Keratinocyte (primary cell): ENCODE measurements around the gene CENPV. TPM values are rescaled to one million over a fixed set of nuclear protein-coding genes. Genes with fewer than 3 reads are reported as not detected.

Source experiments
- DNase-seq: peaks from one replicate; pipeline ENCODE4 v3.0.0-alpha.2; 2011; ENCODE audit warnings: low read depth, missing footprints, low spot score
- FAIRE-seq: peaks from 2 replicates; lab custom pipeline; 2011; peaks lifted over from hg19 to GRCh38; lab: Jason Lieb, UNC
- H2AFZ ChIP-seq: 2 replicates; pipeline ENCODE4 v1.6.0; 2012; ENCODE audit warnings: low read length, control low read depth, inconsistent platforms; ENCODE audit not compliant: control insufficient read depth
- H3K27ac ChIP-seq: 2 replicates; pipeline ENCODE4 v1.5.1; 2011; ENCODE audit warnings: low read length; ENCODE audit not compliant: control insufficient read depth, insufficient read depth
- H3K27me3 ChIP-seq: 3 replicates; pipeline ENCODE4 v1.6.0; 2011; ENCODE audit warnings: low read length; ENCODE audit not compliant: control insufficient read depth, insufficient read depth; ENCODE audit errors: extremely low read depth
- H3K36me3 ChIP-seq, 2 experiments: 2 replicates in 1 of 2; 3 replicates in 1 of 2; pipeline ENCODE4 v1.5.1; 2011; ENCODE audit warnings: low read length in 2 of 2, mild to moderate bottlenecking in 1 of 2; ENCODE audit not compliant: control insufficient read depth in 2 of 2, insufficient read depth in 2 of 2; ENCODE audit errors: extremely low read depth in 1 of 2
- H3K4me1 ChIP-seq: 3 replicates; pipeline ENCODE4 v1.5.1; 2011; ENCODE audit warnings: low read length; ENCODE audit not compliant: control insufficient read depth, insufficient read depth; ENCODE audit errors: extremely low read depth
- H3K4me2 ChIP-seq: 3 replicates; pipeline ENCODE4 v1.6.0; 2011; ENCODE audit warnings: low read depth, low read length; ENCODE audit not compliant: control insufficient read depth, insufficient read depth; ENCODE audit errors: extremely low read depth
- H3K4me3 ChIP-seq, 3 experiments: fragments of 200-600 bp in 1 of 3; sonication (generic) in 1 of 3; 2 replicates in 2 of 3; 3 replicates in 1 of 3; pipeline ENCODE4 v1.5.1; 2011 to 2016; ENCODE audit warnings: low read length in 3 of 3, mild to moderate bottlenecking in 3 of 3, control low read depth in 2 of 3, inconsistent platforms in 1 of 3, low read depth in 1 of 3, mixed read lengths in 1 of 3, mixed run types in 1 of 3, moderate library complexity in 1 of 3; ENCODE audit not compliant: control insufficient read depth in 2 of 3, insufficient read depth in 2 of 3; ENCODE audit errors: extremely low read depth in 1 of 3
- H3K79me2 ChIP-seq: 2 replicates; pipeline ENCODE4 v1.6.0; 2012; ENCODE audit warnings: low read length; ENCODE audit not compliant: control insufficient read depth, insufficient read depth
- H3K9ac ChIP-seq: 3 replicates; pipeline ENCODE4 v1.6.0; 2011; ENCODE audit warnings: low read length; ENCODE audit not compliant: control insufficient read depth, insufficient read depth; ENCODE audit errors: extremely low read depth
- H3K9me1 ChIP-seq: 3 replicates; pipeline ENCODE4 v1.6.0; 2011; ENCODE audit warnings: low read length; ENCODE audit not compliant: control insufficient read depth, insufficient read depth; ENCODE audit errors: extremely low read depth
- H3K9me3 ChIP-seq: 2 replicates; pipeline ENCODE4 v1.5.1; 2012; ENCODE audit warnings: low read depth, low read length; ENCODE audit not compliant: control insufficient read depth
- H4K20me1 ChIP-seq: 3 replicates; pipeline ENCODE4 v1.6.0; 2011; ENCODE audit warnings: low read length; ENCODE audit not compliant: control insufficient read depth, insufficient read depth; ENCODE audit errors: extremely low read depth
- EZH2 ChIP-seq: IDR thresholded peaks from one replicate; pipeline ENCODE4 v1.6.1; 2012; ENCODE audit warnings: inconsistent platforms, mild to moderate bottlenecking, low read length, moderate library complexity
- dilution Hi-C: fragments of 300-500 bp; cut with MboI; formaldehyde crosslinking; loops from one replicate; pipeline ENCODE4 v1.7.0; 2020; ENCODE audit warnings: low sequenced_read_pairs; ENCODE audit not compliant: extremely low pct_ligation_motif_present
- polyA plus RNA-seq, 5 experiments: library from polyadenylated mRNA; depleted of rRNA in 3 of 5; stranded (reverse) in 3 of 5; stranded (forward) in 1 of 5; unstranded in 1 of 5; fragments of >200 nt; gene quantifications; 1 replicate in 1 of 5; 2 replicates in 3 of 5; 3 replicates in 1 of 5; pipeline versions ENCODE4 v1.2.1 to v1.2.3, GENCODE V29; 2011 to 2012; ENCODE audit warnings: missing spikeins in 2 of 5, low read depth in 1 of 5, low replicate concordance in 1 of 5
- TF ChIP-seq, protein P1 (sequence below), 3 experiments: IDR thresholded peaks in 1 of 3; conservative IDR thresholded peaks in 1 of 3; optimal IDR thresholded peaks in 1 of 3; 2 replicates in 2 of 3; 3 replicates in 1 of 3; pipeline versions ENCODE3 to v1.5.1; 2011; ENCODE audit warnings: low read length in 3 of 3, mild to moderate bottlenecking in 3 of 3, moderate library complexity in 2 of 3, control low read depth in 1 of 3, inconsistent platforms in 1 of 3; ENCODE audit not compliant: insufficient read depth in 2 of 3; ENCODE audit errors: extremely low read depth in 1 of 3

The CENPV gene
- polyA plus RNA-seq, 1 donor (not counting 4 experiments of a cell fraction or from before 2014, with no cell fraction given) = 1.5 TPM

DNA sequence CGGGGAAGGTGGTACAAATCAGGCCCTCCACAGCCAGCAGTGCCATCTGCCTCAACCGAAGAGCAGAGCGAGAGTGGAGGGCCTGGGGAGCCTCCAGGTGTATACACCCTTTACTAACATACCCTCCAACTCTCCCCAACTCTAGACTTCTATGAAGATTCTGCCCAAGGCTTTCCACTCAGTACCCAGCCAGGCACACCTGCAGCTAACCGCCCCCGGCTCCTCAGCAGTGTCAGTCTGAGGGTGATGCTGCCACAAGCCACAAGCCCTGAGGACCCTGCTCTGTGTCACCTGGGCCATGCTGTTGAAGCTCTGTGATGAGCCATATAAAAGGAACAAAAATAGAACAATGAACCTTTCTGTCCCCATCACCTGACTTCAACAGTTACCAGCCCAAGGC, 3.8 kb downstream of the CENPV start:
- Histone ChIP-seq H3K36me3 (peaks cover 0 to 2% of the 10 kb centered on the region in 2 experiments), H3K9me3 (no peaks in the 10 kb centered on the region), H3K9me1 (no peaks in the 10 kb centered on the region), H3K9ac (no peak overlapping the region), H2AFZ (no peak overlapping the region), H3K79me2 (no peaks in the 10 kb centered on the region), H3K27ac (no peak overlapping the region), H3K27me3 (peaks cover 12% of the 10 kb centered on the region), H3K4me1 (peaks cover 6% of the 10 kb centered on the region), H3K4me3 (no peak overlapping the region), H4K20me1 (no peaks in the 10 kb centered on the region), H3K4me2 (no peak overlapping the region)
- no peak for DNase-seq
- FAIRE-seq = no peak
- dilution Hi-C loops = no loop called here
- TF ChIP-seq, protein P1, sequence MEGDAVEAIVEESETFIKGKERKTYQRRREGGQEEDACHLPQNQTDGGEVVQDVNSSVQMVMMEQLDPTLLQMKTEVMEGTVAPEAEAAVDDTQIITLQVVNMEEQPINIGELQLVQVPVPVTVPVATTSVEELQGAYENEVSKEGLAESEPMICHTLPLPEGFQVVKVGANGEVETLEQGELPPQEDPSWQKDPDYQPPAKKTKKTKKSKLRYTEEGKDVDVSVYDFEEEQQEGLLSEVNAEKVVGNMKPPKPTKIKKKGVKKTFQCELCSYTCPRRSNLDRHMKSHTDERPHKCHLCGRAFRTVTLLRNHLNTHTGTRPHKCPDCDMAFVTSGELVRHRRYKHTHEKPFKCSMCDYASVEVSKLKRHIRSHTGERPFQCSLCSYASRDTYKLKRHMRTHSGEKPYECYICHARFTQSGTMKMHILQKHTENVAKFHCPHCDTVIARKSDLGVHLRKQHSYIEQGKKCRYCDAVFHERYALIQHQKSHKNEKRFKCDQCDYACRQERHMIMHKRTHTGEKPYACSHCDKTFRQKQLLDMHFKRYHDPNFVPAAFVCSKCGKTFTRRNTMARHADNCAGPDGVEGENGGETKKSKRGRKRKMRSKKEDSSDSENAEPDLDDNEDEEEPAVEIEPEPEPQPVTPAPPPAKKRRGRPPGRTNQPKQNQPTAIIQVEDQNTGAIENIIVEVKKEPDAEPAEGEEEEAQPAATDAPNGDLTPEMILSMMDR (optimal IDR thresholded peaks at IDR 0.05 in 1 of 3, IDR thresholded peaks at IDR 0.05 in 1 of 3, conservative IDR thresholded peaks at IDR 0.05 in 1 of 3; ENCODE audit: extremely low read depth in 1 of 3, insufficient read depth in 2 of 3, low read length in 3 of 3) = no peak
- no peak for TF ChIP-seq EZH2

DNA sequence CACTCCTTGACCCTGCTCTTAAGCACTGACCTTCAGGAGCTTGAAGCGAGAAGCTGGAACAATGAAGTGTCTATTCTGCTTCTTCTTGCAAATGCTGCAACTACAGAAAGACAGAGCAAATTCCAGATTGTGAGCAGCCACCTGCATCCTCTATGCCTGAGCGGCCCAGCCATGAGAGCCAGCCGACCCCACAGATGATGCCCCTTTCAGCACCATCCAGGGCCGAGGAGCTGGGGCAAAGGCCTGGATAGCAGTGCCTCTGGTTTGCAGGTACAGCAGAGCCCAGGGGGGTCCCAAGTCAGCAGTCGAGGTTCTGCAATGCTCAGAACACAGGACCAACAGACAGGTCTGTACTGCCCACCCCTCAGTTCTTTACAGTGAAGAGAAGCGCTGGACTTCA, 4.7 kb downstream of the CENPV start:
- Histone ChIP-seq H3K4me1 (peaks cover 6% of the 10 kb centered on the region), H3K36me3 (peaks cover 0 to 2% of the 10 kb centered on the region in 2 experiments), H2AFZ (no peak overlapping the region), H3K9ac (no peak overlapping the region), H3K9me3 (no peaks in the 10 kb centered on the region), H3K27me3 (peaks cover 12% of the 10 kb centered on the region), H3K9me1 (no peaks in the 10 kb centered on the region), H3K4me2 (no peak overlapping the region), H3K79me2 (no peaks in the 10 kb centered on the region), H3K27ac (no peak overlapping the region), H3K4me3 (no peak overlapping the region), H4K20me1 (no peaks in the 10 kb centered on the region)
- FAIRE-seq = no peak
- DNase-seq = no peak
- TF ChIP-seq, protein P1 (optimal IDR thresholded peaks at IDR 0.05 in 1 of 3, IDR thresholded peaks at IDR 0.05 in 1 of 3, conservative IDR thresholded peaks at IDR 0.05 in 1 of 3; ENCODE audit: extremely low read depth in 1 of 3, insufficient read depth in 2 of 3, low read length in 3 of 3) = no peak
- TF ChIP-seq EZH2 = no peak
- dilution Hi-C loops = no loop called here
